Measurements from ENCODE around the gene HOXD10. TPM values are rescaled to one million over a fixed set of nuclear protein-coding genes. Genes with fewer than 3 reads are reported as not detected.
A peak's percentile ranks its signal among the peaks of the same experiment; 100 is the strongest.

Gene HOXD10
- total and polyA plus RNA-seq, 9 donors: 0.38 to 8.1 (median 1.1) TPM

GRCh38 chr2:176162911-176163671, 46.5 kb downstream of the HOXD10 start:
- no peak for DNase-seq
- Histone ChIP-seq H3K4me1 (ENCODE audit: insufficient read depth) (peaks cover 3% of the 10 kb centered on the region), H3K36me3 (no peaks in the 10 kb centered on the region), H3K4me3 (no peak overlapping the region), H3K9me3 (peaks cover 0 to 4% of the 10 kb centered on the region in 2 donors), H3K27me3 (no peaks in the 10 kb centered on the region), H3K27ac (no peak overlapping the region)
- intact Hi-C loops (cut with DNase I): no loop called here
- 70 to 80% (median 71%) methylated on average over 29 of the region's 29 CpGs for WGBS, 3 donors
- TF ChIP-seq EP300 (IDR thresholded peaks at IDR 0.05) (no peak), POLR2A (IDR thresholded peaks at IDR 0.05) (no peak), CTCF (IDR thresholded peaks at IDR 0.05) (no peak)

GRCh38 chr2:176163672-176164056, 47.1 kb downstream of the HOXD10 start:
- peaks cover 0 to 4% of the 10 kb centered on the region in 2 donors for H3K9me3 ChIP-seq
- no peaks in the 10 kb centered on the region for H3K36me3 ChIP-seq
- TF ChIP-seq POLR2A (IDR thresholded peaks at IDR 0.05): no peak
- no peak for TF ChIP-seq CTCF (IDR thresholded peaks at IDR 0.05)
- no peak for TF ChIP-seq EP300 (IDR thresholded peaks at IDR 0.05)
- DNase-seq: no peak
- H3K27ac ChIP-seq: no peak overlapping the region
- H3K27me3 ChIP-seq: no peaks in the 10 kb centered on the region
- intact Hi-C loops (cut with DNase I): no loop called here
- no peak overlapping the region for H3K4me3 ChIP-seq
- peaks cover 3% of the 10 kb centered on the region for H3K4me1 ChIP-seq (ENCODE audit: insufficient read depth)
- 82 to 89% (median 83%) methylated on average over 12 of the region's 12 CpGs for WGBS, 3 donors

- Histone ChIP-seq H3K4me1 (ENCODE audit: insufficient read depth) (peaks cover 3% of the 10 kb centered on the region), H3K4me3 (no peak overlapping the region), H3K27me3 (no peaks in the 10 kb centered on the region), H3K27ac (no peak overlapping the region), H3K36me3 (no peaks in the 10 kb centered on the region), H3K9me3 (peaks cover 0 to 4% of the 10 kb centered on the region in 2 donors)
- no peak for DNase-seq
- intact Hi-C loops (cut with DNase I): no loop called here
- TF ChIP-seq CTCF (IDR thresholded peaks at IDR 0.05) (no peak), EP300 (IDR thresholded peaks at IDR 0.05) (no peak)
- 91 to 95% (median 93%) methylated on average over 13 of the region's 13 CpGs for WGBS, 3 donors
Observed at GRCh38 chr2:176164201-176164600, 47.6 kb downstream of the HOXD10 start.

- no peak overlapping the region for H3K27ac ChIP-seq
- WGBS, 3 donors: 35 to 62% (median 52%) methylated on average over 52 of the region's 52 CpGs
- peak in 3 of 5 donors; percentile 13 to 23 (median 14) for DNase-seq
- H3K36me3 ChIP-seq: no peaks in the 10 kb centered on the region
- H3K9me3 ChIP-seq: peaks cover 0 to 4% of the 10 kb centered on the region in 2 donors
- H3K4me1 ChIP-seq (ENCODE audit: insufficient read depth): peaks cover 3% of the 10 kb centered on the region
- TF ChIP-seq EP300 (IDR thresholded peaks at IDR 0.05): no peak
- TF ChIP-seq CTCF (IDR thresholded peaks at IDR 0.05): no peak
- TF ChIP-seq POLR2A (IDR thresholded peaks at IDR 0.05): no peak
- intact Hi-C loops (cut with DNase I): no loop called here
- H3K27me3 ChIP-seq: no peaks in the 10 kb centered on the region
- H3K4me3 ChIP-seq: peak overlapping the region; percentile 22
Observed at GRCh38 chr2:176164611-176165369, 48.2 kb downstream of the HOXD10 start.

Data from ovary (tissue), 9 donors.